Effector CD4-positive, alpha-beta T cell (primary cell): ENCODE results near the gene PTPRM.

Experiments
- DNase-seq: peaks from one replicate; pipeline ENCODE4 v3.0.0-alpha.2; 2020

Gene PTPRM

GRCh38 chr18:8133888-8134287 lies 566.8 kb downstream of the PTPRM start:
- no peak for DNase-seq

- no peak for DNase-seq
Observed at GRCh38 chr18:8139127-8139527, 572.0 kb downstream of the PTPRM start.

GRCh38 chr18:8139891-8140406 lies 572.8 kb downstream of the PTPRM start:
- no peak for DNase-seq

GRCh38 chr18:8140841-8141501 lies 573.9 kb downstream of the PTPRM start:
- no peak for DNase-seq

GRCh38 chr18:8142131-8142711 lies 575.1 kb downstream of the PTPRM start:
- DNase-seq, result no peak

- DNase-seq, result no peak
Observed at GRCh38 chr18:8142932-8143331, 575.8 kb downstream of the PTPRM start.

- no peak for DNase-seq
Observed at GRCh38 chr18:8151181-8151580, 584.1 kb downstream of the PTPRM start.

- no peak for DNase-seq
Observed at GRCh38 chr18:8153887-8154583, 586.9 kb downstream of the PTPRM start.

GRCh38 chr18:8162802-8163201 lies 595.7 kb downstream of the PTPRM start:
- no peak for DNase-seq

- no peak for DNase-seq
Observed at GRCh38 chr18:8163286-8163959, 596.3 kb downstream of the PTPRM start.

GRCh38 chr18:8165095-8165494 lies 598.0 kb downstream of the PTPRM start:
- no peak for DNase-seq

- DNase-seq, result no peak
Observed at GRCh38 chr18:8167026-8167425, 599.9 kb downstream of the PTPRM start.

- no peak for DNase-seq
Observed at GRCh38 chr18:8167673-8168072, 600.6 kb downstream of the PTPRM start.

- no peak for DNase-seq
Observed at GRCh38 chr18:8169722-8170121, 602.6 kb downstream of the PTPRM start.

- DNase-seq, result no peak
Observed at GRCh38 chr18:8174771-8175170, 607.7 kb downstream of the PTPRM start.

GRCh38 chr18:8175501-8176061 lies 608.5 kb downstream of the PTPRM start:
- DNase-seq, result no peak

- DNase-seq, result no peak
Observed at GRCh38 chr18:8176109-8176508, 609.0 kb downstream of the PTPRM start.

- no peak for DNase-seq
Observed at GRCh38 chr18:8176554-8176953, 609.4 kb downstream of the PTPRM start.

- DNase-seq, result no peak
Observed at GRCh38 chr18:8177330-8178016, 610.4 kb downstream of the PTPRM start.

GRCh38 chr18:8186413-8186812 lies 619.3 kb downstream of the PTPRM start:
- DNase-seq, result no peak

- DNase-seq, result no peak
Observed at GRCh38 chr18:8188184-8188583, 621.1 kb downstream of the PTPRM start.

- no peak for DNase-seq
Observed at GRCh38 chr18:8190980-8191379, 623.9 kb downstream of the PTPRM start.

GRCh38 chr18:8194431-8194830 lies 627.3 kb downstream of the PTPRM start:
- DNase-seq, result no peak
